Measurements from ENCODE around the gene SKIDA1.

SKIDA1 gene

DNA sequence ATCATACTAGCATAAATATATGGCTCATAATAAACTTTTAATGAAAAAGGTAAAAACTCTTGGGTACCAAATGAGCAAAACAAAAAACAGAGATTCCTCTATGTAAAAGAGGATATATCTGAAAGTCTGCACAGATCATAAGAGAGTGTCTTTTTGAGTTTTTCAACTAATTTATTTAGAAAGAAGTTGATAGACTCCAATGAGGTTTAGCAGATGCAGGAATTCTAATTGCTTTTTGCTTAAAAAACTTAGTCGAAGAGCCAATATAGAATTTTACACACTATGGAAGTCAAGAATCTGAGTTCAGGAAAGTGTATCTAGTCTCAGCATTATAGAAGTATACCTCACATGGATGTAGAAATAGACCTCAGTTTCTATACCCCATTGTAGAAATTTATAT is 5.2 kb upstream of the SKIDA1 start:
- in situ Hi-C loops (cut with HindIII; ENCODE audit: low pct_ligation_motif_present, low pct_unique_long_range_greater_than_20kb, low sequenced_read_pairs): no loop called here
- no peak for DNase-seq

DNA sequence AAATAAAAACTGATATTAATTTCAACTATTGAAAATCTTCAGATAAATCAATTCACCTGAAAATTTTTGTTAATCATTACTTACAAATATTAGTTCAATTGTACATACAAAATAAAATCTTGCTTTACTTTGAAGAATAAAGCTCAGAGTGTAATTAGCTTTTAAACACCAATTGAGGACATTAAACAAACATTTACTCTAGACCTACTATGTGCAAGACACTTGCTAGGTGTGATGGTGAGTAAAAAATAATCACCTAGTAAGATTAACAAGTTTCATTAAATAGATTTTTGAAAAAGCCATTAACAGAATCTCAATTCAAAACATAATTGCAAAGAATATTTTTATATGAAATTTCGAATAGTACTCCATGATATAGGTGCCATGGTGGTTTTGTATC is 4.7 kb upstream of the SKIDA1 start:
- in situ Hi-C loops (cut with HindIII; ENCODE audit: low pct_ligation_motif_present, low pct_unique_long_range_greater_than_20kb, low sequenced_read_pairs): no loop called here
- no peak for DNase-seq

DNA sequence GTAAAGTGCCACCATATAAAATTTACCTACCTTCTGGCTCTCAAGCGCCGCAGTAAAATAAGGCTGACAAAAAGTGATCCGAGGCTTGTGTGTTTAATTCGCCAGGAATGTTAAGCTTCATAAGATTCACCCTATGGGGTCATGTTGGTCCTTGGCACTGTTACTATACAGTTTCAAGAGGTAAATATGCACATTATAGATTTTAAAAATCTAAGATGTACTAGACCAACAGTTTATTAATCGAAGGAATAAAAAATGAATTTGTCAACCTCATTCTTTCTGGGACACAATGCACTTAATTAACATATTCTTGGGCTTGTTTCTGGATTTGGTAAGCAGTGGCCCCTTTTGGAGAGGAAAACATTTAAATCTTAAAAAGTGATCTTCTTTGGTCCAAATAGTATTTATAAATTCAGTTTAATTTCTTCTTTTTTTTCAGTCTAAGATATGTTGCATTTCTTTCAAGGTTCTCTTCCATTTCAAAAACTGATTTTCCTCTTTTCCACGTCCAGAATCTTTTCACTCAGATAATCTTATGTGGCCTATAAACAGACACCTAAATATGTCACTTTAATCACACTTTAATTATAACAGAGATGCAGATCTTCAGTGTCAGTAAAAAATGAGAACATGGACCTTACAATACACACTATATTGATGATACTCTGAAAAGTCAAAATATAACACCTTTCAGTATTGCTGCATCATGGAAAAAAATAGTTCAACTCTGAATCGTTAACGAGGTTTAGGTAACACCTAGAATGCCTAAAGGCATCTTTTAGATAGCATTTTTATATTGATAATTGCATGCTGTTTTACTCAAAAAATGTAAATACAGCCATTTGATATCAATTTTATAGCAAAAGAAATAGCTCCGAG is 3.8 kb upstream of the SKIDA1 start:
- in situ Hi-C loops (cut with HindIII; ENCODE audit: low pct_ligation_motif_present, low pct_unique_long_range_greater_than_20kb, low sequenced_read_pairs): no loop called here
- DNase-seq: peak; percentile 65

DNA sequence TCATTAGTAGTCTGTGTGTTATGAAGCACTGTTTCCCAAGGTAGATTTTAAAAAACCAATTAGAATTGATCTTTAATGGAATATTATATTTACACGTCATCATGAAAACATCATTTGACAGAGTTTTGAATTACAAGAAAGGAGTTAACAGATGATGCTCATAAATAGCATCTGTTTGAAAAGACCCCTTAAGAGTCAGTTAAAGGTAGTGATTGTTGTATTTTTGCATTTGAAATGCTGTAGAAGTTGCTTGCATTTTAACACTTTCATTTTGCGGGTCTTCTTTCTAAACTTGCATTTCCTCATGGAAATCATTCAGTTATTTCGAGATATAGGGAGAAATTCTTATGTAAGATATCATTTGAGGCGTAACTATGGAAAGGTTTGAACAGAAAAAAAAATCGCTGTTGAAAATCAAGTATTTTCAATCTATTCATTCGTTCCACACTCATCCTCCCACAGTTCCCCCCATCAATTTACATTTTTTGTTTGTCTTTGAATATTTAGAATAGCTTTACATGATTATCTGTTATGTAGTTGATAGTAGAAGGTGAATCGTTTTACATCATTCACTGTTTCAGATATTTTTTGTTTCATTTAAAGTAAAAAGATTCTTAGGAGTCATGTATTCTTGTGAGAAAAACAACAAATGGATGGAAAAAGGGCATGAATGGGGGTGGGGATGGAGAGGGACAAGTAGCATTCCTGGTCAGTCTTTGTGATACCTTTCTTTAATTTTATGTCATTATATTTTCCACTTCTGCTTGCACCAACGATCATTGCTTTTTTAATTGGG is 3.0 kb upstream of the SKIDA1 start:
- DNase-seq: no peak
- in situ Hi-C loops (cut with HindIII; ENCODE audit: low pct_ligation_motif_present, low pct_unique_long_range_greater_than_20kb, low sequenced_read_pairs): no loop called here

DNA sequence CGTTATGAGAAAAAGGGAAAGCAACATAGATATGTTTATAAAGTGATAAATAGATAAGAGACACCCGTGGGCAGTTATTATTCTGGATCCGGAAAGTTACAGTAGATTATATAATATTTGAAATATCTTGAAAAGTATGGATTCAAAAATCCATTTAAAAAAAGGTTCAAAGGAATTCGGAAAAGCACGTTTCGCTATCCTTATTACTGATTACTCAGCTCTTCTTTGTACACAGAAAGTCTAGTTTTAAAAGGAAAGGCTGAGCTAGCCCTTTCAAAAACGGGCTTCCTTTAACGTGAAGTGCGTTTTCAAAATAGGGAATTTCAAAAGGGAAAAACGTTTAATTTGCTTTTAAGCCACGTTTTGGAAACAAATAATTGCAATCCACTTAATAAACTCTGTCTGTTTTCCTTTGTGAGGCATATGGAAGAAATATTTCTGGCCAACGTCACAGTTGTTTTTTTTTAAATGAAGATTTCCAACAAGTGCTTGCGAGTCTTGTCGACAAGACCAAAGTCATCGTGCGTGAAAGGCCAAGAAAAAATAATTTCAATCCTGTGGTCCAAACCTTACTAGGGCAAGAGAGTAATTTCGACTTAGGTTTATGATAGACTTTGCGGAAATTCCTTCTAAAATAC is 2.2 kb upstream of the SKIDA1 start:
- peak; percentile 51 for DNase-seq
- in situ Hi-C loops (cut with HindIII; ENCODE audit: low pct_ligation_motif_present, low pct_unique_long_range_greater_than_20kb, low sequenced_read_pairs): no loop called here

DNA sequence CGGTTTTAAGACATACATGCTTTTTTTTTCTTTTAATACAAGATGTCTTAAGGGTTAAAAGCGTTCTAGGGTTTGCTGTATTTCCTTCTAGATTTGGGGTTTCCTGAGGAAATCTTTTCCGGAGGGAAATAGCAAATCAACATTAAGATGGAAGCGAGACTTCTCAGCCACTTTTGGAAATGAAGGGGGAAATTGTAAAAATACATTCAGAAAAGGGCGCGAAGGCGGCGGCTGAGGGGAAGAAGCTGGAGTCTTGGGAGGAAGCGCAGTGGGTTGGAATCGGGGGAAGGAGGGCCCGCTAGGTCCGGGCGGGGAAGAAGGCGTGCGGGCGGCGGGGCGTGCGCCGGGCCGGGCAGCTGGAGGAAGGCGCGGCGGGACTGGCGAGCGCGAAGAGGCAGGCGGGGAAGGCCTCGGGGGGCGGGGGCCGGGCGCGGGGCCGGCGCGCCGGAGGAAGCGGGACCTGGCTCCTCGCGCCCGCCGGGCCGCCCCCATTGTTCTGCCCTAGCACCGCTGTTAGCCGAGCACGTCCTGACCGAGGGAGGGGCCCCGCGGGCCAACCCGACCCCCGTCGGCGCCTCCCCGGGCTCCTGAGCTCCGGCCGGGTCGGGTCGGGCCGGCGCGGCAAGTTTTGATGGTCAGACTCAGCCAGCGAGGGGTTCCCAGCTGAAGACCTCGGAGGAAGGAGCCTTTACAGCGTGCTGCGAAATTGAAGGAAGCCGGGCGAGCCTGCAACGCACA is 1.5 kb upstream of the SKIDA1 start:
- in situ Hi-C loops (cut with HindIII; ENCODE audit: low pct_ligation_motif_present, low pct_unique_long_range_greater_than_20kb, low sequenced_read_pairs): no loop called here
- DNase-seq: peak; percentile 58

DNA sequence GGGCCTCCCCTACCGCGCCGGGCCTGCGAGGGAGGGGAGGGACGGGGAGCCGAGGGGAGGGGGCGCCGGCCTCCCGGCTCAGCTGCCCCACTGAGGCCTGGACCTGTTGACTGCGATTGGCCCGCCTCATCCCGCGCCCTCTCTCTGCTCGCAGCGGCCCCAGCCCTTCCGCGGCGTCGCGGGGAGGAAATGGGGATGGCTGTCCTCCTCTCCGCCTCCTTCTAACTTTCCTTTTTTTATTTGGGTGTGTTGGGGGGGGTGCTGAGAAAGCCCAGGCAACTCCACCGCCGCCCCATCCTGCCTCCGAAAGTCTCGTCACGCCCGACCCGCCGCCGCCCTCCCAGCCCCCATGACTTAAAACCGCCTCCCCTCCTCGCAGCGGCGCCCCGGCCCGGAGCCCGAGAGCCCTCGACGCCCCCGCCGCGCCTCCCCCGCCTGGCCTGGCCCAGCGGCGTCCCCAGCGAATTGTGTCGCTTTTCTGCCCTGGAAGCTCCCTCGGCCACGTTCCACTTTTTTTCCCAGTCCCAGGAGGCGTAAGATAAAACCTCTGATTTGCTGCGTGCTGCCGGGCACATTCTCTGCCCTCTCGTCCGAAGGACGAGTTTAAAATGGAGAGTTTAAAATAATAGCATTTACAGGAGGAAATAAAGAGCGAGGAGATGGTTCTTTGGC is 842 bp upstream of the SKIDA1 start:
- in situ Hi-C loops (cut with HindIII; ENCODE audit: low pct_ligation_motif_present, low pct_unique_long_range_greater_than_20kb, low sequenced_read_pairs): no loop called here
- DNase-seq: peak; percentile 87

DNA sequence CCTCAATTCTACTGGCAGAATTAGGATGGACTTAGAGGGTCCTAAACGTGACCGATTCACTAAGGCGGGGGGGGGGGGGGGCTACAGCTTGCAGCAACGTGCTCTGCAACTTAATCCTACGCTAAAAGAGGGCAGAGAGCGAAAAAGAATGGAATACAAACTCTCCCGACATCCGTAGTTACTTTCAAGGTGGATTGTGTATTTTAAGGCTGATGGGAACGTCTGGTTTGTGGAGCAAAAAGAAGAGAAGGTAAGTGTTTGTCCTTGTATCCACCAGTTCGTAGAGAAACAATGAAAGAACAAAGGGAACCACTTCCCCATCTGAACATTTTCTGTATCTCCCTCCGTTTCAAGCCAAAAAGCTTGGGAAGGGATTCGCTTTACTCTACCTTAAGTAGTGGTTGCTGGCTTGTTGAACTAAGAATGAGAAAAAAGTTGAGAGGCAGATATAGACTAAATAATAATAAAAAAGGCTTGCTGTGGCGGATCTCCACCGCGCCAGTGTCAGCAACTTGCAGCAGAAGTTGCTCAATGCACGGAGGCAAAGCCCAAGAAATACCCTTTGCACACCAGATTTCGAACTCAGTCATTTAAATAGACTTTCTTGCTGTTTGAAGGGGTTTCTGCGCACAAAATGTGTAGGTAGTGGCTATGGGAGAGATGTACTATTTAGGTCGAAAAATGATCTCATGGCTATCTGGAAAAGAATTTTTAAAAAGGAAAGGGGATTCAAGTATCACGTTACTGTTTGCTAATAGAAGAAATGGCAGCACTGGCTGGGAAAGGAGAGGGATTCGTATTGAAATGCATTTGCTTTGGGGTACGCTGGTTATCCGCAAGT is 736 bp downstream of the SKIDA1 start:
- DNase-seq: no peak
- in situ Hi-C loops (cut with HindIII; ENCODE audit: low pct_ligation_motif_present, low pct_unique_long_range_greater_than_20kb, low sequenced_read_pairs): no loop called here

DNA sequence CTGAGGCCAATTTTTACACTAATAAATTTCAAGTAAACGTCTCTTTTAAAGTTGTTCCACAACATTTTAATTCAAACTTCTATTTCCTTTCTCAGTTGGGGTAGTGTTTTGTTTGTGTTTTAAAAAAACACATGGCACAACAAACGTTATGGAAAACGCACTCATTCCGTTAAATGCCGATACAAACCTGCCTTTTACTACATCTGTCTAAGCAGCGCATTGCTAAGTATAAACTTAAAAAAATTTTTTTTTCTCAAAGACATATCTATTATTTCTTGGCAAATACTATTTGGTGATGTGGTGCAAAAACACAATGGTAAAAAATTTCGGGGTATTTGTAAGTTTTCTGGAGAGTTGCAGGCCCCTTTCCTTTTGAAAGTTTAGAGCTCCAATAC is 1.4 kb downstream of the SKIDA1 start:
- DNase-seq: no peak
- in situ Hi-C loops (cut with HindIII; ENCODE audit: low pct_ligation_motif_present, low pct_unique_long_range_greater_than_20kb, low sequenced_read_pairs): no loop called here

DNA sequence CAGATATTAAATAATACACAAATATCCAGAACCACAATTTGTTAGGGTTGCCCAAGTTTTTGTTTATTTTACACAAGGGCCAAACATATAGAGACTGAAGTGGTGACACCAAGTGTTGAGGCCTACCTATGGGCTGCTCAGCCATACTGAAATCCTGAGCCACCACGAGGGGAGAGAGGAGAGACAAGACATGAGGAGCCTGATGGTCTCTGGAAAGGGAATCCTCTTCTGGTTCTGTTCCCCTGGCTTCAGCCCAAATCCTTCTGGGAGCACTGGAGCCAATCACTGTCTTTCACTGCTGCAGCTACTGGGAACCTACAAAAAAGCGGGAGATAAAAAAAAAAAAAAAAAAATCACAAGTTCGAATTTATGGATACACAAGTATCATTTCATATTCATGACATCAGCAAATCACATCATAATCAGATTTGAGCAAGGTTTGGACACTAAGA is 1.9 kb downstream of the SKIDA1 start:
- DNase-seq: no peak
- in situ Hi-C loops (cut with HindIII; ENCODE audit: low pct_ligation_motif_present, low pct_unique_long_range_greater_than_20kb, low sequenced_read_pairs): no loop called here

DNA sequence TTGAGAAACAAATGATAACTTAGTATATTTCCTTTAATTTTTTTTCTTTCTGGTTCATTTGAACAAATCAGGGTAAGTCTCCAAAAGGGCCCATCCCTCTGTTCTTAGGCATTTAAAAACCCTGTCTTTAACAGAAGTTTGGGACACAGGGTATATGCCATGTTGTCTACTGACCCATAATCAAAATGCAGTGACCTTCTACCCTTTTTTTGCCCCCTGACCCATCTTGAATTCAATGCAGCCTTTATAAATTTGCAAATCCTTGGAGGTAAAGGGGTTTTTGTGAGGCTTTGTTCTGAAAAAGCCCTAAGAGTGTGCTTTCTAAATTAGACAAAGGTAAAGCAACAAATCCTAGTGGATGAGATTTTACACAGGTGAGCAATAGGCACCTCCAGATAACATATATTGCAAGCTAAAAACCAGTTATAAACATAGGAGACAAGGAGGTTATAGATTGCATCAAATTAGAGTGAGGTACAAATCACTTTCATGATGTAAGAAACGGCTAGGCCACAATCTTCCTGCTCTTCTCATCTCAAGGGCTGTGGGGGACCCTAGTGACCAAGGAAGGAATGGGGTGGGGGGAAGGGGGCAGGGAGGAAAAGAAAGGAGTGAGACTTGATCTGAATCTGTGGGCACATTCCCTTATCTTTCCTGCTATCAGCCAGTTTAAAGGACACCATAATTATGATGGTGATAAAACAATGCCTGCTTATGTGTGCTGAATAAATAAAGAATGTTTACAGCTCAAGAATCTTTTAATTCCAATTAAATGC is 2.7 kb downstream of the SKIDA1 start:
- DNase-seq: no peak
- in situ Hi-C loops (cut with HindIII; ENCODE audit: low pct_ligation_motif_present, low pct_unique_long_range_greater_than_20kb, low sequenced_read_pairs): no loop called here

DNA sequence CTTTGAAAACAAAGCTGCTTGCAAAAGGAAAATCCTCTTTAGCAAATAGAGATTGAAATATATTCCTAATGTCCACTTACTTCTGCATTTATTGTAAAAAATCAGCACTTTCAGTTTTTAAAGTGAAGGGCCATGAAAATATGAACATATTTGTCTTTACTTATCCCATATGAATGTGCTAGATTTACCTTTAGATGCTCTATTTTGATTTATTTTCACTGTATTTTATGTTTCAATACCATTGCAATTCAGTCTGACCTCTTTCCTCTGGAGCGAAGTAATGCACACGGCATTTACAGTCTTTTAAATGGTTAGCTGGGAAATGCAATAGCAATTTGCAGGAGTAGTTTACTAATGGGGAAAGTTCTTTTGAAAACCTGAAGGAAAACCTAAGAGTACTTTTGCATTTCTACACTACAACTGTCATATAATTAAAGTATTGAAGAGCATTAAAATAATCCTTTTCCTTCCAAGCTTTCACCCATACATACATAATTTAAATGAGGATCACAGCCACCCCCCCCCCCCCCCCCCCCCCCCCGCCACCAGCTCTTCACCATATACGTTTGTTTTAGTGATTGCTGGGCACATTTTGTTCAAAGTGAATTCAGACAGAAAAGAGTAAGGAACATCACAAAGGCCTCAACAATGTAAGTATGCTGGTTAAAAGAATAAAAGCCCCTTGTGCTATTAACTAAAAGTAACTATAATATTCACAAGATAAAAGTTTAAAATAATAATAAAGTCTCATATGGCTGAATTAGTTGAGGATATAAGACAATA is 3.5 kb downstream of the SKIDA1 start:
- DNase-seq: no peak
- in situ Hi-C loops (cut with HindIII; ENCODE audit: low pct_ligation_motif_present, low pct_unique_long_range_greater_than_20kb, low sequenced_read_pairs): no loop called here

DNA sequence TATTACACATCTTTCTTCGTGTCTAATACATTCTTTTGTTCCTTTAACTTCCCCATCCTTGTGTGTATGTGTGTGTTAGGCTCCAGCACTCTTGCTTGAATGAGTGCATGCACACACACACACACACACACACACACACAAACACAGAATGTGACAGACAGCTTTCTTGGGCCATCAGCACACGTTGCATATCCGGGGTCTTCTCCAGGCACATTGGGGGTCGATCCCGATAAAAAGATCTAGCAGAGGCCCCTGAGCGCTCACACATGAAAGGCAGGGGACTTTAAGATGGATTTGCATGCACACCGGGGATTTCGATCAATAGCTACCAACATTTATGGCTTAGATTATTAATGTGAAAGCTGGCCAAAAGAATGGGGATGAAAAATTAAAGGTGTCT is 4.5 kb downstream of the SKIDA1 start:
- in situ Hi-C loops (cut with HindIII; ENCODE audit: low pct_ligation_motif_present, low pct_unique_long_range_greater_than_20kb, low sequenced_read_pairs): no loop called here
- no peak for DNase-seq

DNA sequence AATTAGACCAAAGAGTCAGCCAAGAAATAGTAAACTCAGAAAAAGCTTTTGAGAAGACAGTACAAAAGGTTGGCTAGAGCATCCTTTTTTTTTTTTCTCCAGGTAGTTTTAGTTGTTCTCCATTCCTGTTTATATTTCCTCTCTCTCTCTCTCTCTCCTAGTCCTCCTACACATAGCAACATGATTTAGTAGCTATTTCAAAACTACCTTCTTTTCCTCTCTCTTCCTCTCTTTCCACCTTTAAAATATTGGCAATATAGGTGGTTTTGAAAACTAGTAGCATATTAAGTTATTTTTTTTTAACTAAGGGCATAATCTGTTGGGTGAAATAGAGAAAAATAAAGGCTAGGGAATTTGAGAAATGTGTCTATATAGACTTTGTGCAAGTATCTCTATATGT is 5.0 kb downstream of the SKIDA1 start:
- no peak for DNase-seq
- in situ Hi-C loops (cut with HindIII; ENCODE audit: low pct_ligation_motif_present, low pct_unique_long_range_greater_than_20kb, low sequenced_read_pairs): no loop called here

DNA sequence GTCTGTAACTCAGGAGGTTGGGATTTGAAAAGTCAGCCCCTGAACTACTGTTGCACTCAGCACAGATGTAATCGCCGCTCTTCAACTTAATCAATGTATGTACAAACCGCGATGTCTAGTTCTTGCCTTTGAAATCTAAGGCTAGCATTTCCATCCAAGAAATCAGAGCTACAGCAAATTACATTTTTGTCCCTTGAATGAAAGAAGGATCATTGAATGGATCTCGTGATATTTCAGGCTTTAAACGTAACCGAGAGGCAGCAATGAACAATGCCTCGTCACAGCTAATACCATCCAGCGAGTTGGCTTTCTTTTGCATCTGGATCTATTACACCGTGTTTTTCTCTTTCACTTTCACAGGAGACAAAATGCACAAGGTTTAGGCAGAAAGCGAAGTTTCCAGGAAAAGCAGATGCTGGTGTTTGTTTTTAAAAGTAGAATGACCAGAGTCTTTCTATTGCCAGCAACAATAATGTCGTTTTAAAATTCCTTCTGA is 5.5 kb downstream of the SKIDA1 start:
- no peak for DNase-seq
- in situ Hi-C loops (cut with HindIII; ENCODE audit: low pct_ligation_motif_present, low pct_unique_long_range_greater_than_20kb, low sequenced_read_pairs): no loop called here

DNA sequence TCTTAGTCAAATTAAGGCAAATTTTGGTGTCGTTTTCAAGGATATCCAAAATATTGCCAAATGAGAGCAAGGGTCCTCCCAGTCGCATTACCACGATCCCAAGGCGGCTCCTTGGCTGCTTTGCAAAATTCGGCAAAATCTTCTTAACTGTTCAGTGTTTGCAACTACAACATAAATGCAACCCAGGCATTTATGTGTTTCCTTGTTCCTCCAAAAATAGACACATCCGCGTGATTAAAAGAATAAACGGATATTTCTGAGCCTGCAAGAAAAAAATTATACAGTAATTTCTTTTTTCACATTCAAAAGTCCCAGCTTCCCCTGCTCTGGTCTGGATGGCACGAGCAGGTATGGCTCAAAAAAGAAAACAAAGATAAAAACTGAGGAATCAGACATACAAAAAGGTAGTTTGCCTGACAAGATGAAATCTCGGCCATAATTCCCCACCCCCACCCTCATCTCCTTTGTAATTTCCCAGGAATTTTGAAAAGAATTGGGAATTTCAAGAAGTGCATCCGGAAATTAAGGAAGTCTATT is 6.0 kb downstream of the SKIDA1 start:
- DNase-seq: no peak
- in situ Hi-C loops (cut with HindIII; ENCODE audit: low pct_ligation_motif_present, low pct_unique_long_range_greater_than_20kb, low sequenced_read_pairs): no loop called here
